ENCODE data around the gene ANO7. TPM values are rescaled to one million over a fixed set of nuclear protein-coding genes. Genes with fewer than 3 reads are reported as not detected.

ANO7 gene
- total RNA-seq, 1 experiment from 2014 or later: 4.1 TPM

DNA sequence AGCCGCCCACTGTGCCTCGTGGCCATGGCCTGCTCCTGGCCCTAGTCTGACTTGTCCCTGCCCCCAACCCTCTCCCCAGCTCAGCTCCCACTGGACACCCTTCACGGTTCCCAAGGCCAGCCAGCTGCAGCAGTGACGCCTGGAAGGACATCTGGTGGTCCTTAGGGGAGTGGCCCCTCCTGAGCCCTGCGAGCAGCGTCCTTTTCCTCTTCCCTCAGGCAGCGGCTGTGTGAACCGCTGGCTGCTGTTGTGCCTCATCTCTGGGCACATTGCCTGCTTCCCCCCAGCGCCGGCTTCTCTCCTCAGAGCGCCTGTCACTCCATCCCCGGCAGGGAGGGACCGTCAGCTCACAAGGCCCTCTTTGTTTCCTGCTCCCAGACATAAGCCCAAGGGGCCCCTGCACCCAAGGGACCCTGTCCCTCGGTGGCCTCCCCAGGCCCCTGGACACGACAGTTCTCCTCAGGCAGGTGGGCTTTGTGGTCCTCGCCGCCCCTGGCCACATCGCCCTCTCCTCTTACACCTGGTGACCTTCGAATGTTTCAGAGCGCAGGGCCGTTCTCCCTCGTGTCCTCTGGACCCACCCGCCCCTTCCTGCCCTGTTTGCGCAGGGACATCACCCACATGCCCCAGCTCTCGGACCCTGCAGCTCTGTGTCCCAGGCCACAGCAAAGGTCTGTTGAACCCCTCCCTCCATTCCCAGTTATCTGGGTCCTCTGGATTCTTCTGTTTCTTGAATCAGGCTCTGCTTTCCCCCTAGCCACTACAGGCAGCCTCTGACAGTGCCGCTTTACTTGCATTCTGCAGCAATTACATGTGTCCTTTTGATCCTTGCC lies 35.8 kb downstream of the ANO7 start:
- Histone ChIP-seq H3K4me1 (no peaks in the 10 kb centered on the region), H3K4me3 (ENCODE audit: low read depth, low read length) (no peak overlapping the region), H3K36me3 (ENCODE audit: control insufficient read depth, insufficient read depth, low read length) (no peaks in the 10 kb centered on the region; the same call in 1 of the 2 replicates), H3K9me3 (no peaks in the 10 kb centered on the region), H3K27me3 (replicated peaks; ENCODE audit: control insufficient read depth, insufficient read depth, low read length) (no peaks in the 10 kb centered on the region)
- H3K9me3 Mint-ChIP-seq (ENCODE audit: unreplicated experiment): no peaks in the 10 kb centered on the region
- no peak for TF ChIP-seq CTCF (IDR thresholded peaks at IDR 0.05; ENCODE audit: insufficient read depth in 1 of 2, low read depth in 1 of 2, low read length in 1 of 2, severe bottlenecking in 1 of 2, unreplicated experiment in 1 of 2)
- H3K27ac Mint-ChIP-seq (ENCODE audit: unreplicated experiment): peak overlapping the region; percentile 79
- intact Hi-C loops (cut with micrococcal nuclease; ENCODE audit: unreplicated experiment): no loop called here
- ChIA-PET CTCF (no interaction called here), POLR2A (no interaction called here)
- H3K4me1 Mint-ChIP-seq (ENCODE audit: low read depth, unreplicated experiment): peaks cover 9% of the 10 kb centered on the region
- no peak for DNase-seq
- H3K27me3 Mint-ChIP-seq (ENCODE audit: insufficient read depth, unreplicated experiment): no peaks in the 10 kb centered on the region
- no TSS peak for BruUV-seq (replicated peaks)
- H3K36me3 Mint-ChIP-seq (ENCODE audit: insufficient read depth, unreplicated experiment): peaks cover 66% of the 10 kb centered on the region
- no peak overlapping the region for H3K4me3 Mint-ChIP-seq (ENCODE audit: unreplicated experiment)

DNA sequence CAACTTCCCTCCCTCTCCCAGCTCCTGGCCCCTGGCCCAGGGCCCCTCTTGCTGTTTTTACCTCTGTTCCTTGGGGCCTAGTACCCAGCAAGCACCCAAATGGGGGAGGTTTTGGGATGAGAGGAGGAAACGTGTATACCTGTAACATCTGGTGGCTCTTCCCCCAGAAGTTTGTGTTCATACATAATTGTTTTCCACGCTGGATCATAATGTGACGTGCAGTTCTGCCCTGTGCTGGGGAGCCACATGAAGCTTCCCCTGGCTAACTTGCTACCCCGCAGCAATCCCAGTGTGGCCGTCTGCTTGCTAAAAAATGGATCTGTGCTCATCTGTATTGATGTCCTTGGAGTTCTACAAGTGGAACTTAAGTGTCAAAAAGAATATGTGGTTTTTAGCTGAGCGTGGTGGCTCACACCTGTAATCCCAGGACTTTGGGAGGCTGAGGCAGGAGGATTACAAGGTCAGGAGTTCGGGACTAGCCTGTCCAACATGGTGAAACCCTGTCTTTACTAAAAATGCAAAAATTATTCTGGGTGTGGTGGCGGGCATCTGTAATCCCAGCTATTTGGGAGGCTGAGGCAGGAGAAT lies 36.5 kb downstream of the ANO7 start:
- Mint-ChIP-seq H3K27ac (ENCODE audit: unreplicated experiment) (peak overlapping the region; percentile 79), H3K4me1 (ENCODE audit: low read depth, unreplicated experiment) (peaks cover 2% of the 10 kb centered on the region), H3K36me3 (ENCODE audit: insufficient read depth, unreplicated experiment) (peaks cover 71% of the 10 kb centered on the region), H3K9me3 (ENCODE audit: unreplicated experiment) (no peaks in the 10 kb centered on the region), H3K27me3 (ENCODE audit: insufficient read depth, unreplicated experiment) (no peaks in the 10 kb centered on the region), H3K4me3 (ENCODE audit: unreplicated experiment) (no peak overlapping the region)
- ChIA-PET CTCF (no interaction called here), POLR2A (no interaction called here)
- Histone ChIP-seq H3K4me3 (ENCODE audit: low read depth, low read length) (no peak overlapping the region), H3K36me3 (ENCODE audit: control insufficient read depth, insufficient read depth, low read length) (no peaks in the 10 kb centered on the region; the same call in 1 of the 2 replicates), H3K4me1 (no peaks in the 10 kb centered on the region), H3K27me3 (replicated peaks; ENCODE audit: control insufficient read depth, insufficient read depth, low read length) (no peaks in the 10 kb centered on the region), H3K9me3 (no peaks in the 10 kb centered on the region)
- TF ChIP-seq CTCF (IDR thresholded peaks at IDR 0.05; ENCODE audit: insufficient read depth in 1 of 2, low read depth in 1 of 2, low read length in 1 of 2, severe bottlenecking in 1 of 2, unreplicated experiment in 1 of 2): no peak
- no TSS peak for BruUV-seq (replicated peaks)
- intact Hi-C loops (cut with micrococcal nuclease; ENCODE audit: unreplicated experiment): no loop called here
- no peak for DNase-seq

GRCh38 chr2:241225545-241225944 lies 37.1 kb downstream of the ANO7 start:
- BruUV-seq (replicated peaks): no TSS peak
- no peak for TF ChIP-seq CTCF (IDR thresholded peaks at IDR 0.05; ENCODE audit: insufficient read depth in 1 of 2, low read depth in 1 of 2, low read length in 1 of 2, severe bottlenecking in 1 of 2, unreplicated experiment in 1 of 2)
- Mint-ChIP-seq H3K4me1 (ENCODE audit: low read depth, unreplicated experiment) (no peaks in the 10 kb centered on the region), H3K36me3 (ENCODE audit: insufficient read depth, unreplicated experiment) (peaks cover 77% of the 10 kb centered on the region), H3K27me3 (ENCODE audit: insufficient read depth, unreplicated experiment) (no peaks in the 10 kb centered on the region), H3K4me3 (ENCODE audit: unreplicated experiment) (no peak overlapping the region), H3K27ac (ENCODE audit: unreplicated experiment) (no peak overlapping the region), H3K9me3 (ENCODE audit: unreplicated experiment) (no peaks in the 10 kb centered on the region)
- Histone ChIP-seq H3K4me1 (no peaks in the 10 kb centered on the region), H3K36me3 (ENCODE audit: control insufficient read depth, insufficient read depth, low read length) (no peaks in the 10 kb centered on the region; the same call in 1 of the 2 replicates), H3K4me3 (ENCODE audit: low read depth, low read length) (no peak overlapping the region), H3K27me3 (replicated peaks; ENCODE audit: control insufficient read depth, insufficient read depth, low read length) (no peaks in the 10 kb centered on the region), H3K9me3 (no peaks in the 10 kb centered on the region)
- intact Hi-C loops (cut with micrococcal nuclease; ENCODE audit: unreplicated experiment): no loop called here
- ChIA-PET CTCF (no interaction called here), POLR2A (interaction anchor here (0.5 kb wide), 1 partner anchor 1201 kb away, joined by 3 read pairs; the partner anchor contains the start of gene NDUFA10)
- no peak for DNase-seq

Measured in Caco-2 (cell line).